CD4-positive, CD25-positive, alpha-beta regulatory T cell (primary cell): ENCODE results near the gene STRADA. TPM values are rescaled to one million over a fixed set of nuclear protein-coding genes. Genes with fewer than 3 reads are reported as not detected.

Experiments
- ATAC-seq, 2 donors: fragments of 150-1000 bp; cut with Tn5 transposase; one replicate each; pipeline ENCODE4 v1.10.0; 2021; ENCODE audit warnings: low read depth in 2 of 2, moderate number of reproducible peaks in 2 of 2, moderate library complexity in 1 of 2
- DNase-seq, 3 donors: peaks; one replicate each; pipeline versions ENCODE4 v3.0.0 to v3.0.0-alpha.2; 2012 to 2022; ENCODE audit warnings: mixed read lengths in 1 of 3
- H3K27ac ChIP-seq: one replicate; pipeline ENCODE4 v1.7.0; 2013; ENCODE audit warnings: mild to moderate bottlenecking, low read length; ENCODE audit not compliant: insufficient read depth, poor library complexity, severe bottlenecking
- H3K27me3 ChIP-seq: one replicate; pipeline ENCODE4 v1.7.0; 2013; ENCODE audit warnings: low read length; ENCODE audit not compliant: control insufficient read depth, insufficient read depth
- H3K36me3 ChIP-seq: one replicate; pipeline ENCODE4 v1.7.0; 2013; ENCODE audit warnings: mild to moderate bottlenecking, low read length, moderate library complexity; ENCODE audit not compliant: control insufficient read depth, insufficient read depth
- H3K4me1 ChIP-seq: 2 replicates; pipeline ENCODE4 v1.7.0; 2013; ENCODE audit warnings: mild to moderate bottlenecking, low read length; ENCODE audit not compliant: insufficient read depth, control insufficient read depth, poor library complexity, severe bottlenecking
- H3K4me3 ChIP-seq: one replicate; pipeline ENCODE4 v1.7.0; 2013; ENCODE audit warnings: low read depth, mild to moderate bottlenecking, low read length, moderate library complexity
- H3K9me3 ChIP-seq, 2 experiments: 1 replicate in 1 of 2; 2 replicates in 1 of 2; pipeline ENCODE4 v1.7.0; 2013; ENCODE audit warnings: low read length in 2 of 2, mild to moderate bottlenecking in 1 of 2, moderate library complexity in 1 of 2; ENCODE audit not compliant: control insufficient read depth in 2 of 2
- H3K27ac Mint-ChIP-seq, 3 donors: one replicate each; pipeline ENCODE4 v1.8.0; 2020 to 2022; ENCODE audit warnings: mild to moderate bottlenecking in 3 of 3, mixed read lengths in 3 of 3, moderate library complexity in 2 of 3
- H3K27me3 Mint-ChIP-seq: one replicate; pipeline ENCODE4 v1.8.0; 2022; ENCODE audit warnings: mild to moderate bottlenecking, mixed read lengths
- H3K36me3 Mint-ChIP-seq: one replicate; pipeline ENCODE4 v1.8.0; 2020; ENCODE audit warnings: mixed read lengths
- H3K4me1 Mint-ChIP-seq, 4 donors: one replicate each; pipeline ENCODE4 v1.8.0; 2020 to 2022; ENCODE audit warnings: mixed read lengths in 4 of 4, mild to moderate bottlenecking in 1 of 4
- H3K4me3 Mint-ChIP-seq, 4 donors: one replicate each; pipeline ENCODE4 v1.8.0; 2020 to 2022; ENCODE audit warnings: mild to moderate bottlenecking in 4 of 4, mixed read lengths in 4 of 4, moderate library complexity in 3 of 4
- H3K9me3 Mint-ChIP-seq, 7 donors: one replicate each; pipeline ENCODE4 v1.8.0; 2020 to 2022; ENCODE audit warnings: mixed read lengths in 7 of 7, mild to moderate bottlenecking in 3 of 7, moderate library complexity in 2 of 7
- polyA plus RNA-seq, 4 donors: library from polyadenylated mRNA; unstranded; fragments of 300-500 nt; fragmentation: Illumina TruSeq; gene quantifications; one replicate each; pipeline ENCODE4 v1.2.3, GENCODE V29; 2021
- total RNA-seq: library from RNA; stranded (reverse); gene quantifications from one replicate; pipeline ENCODE4 v1.2.3, GENCODE V29; 2022

Gene STRADA
- total and polyA plus RNA-seq, 5 donors from 2014 or later: 20.0 to 47.8 (median 24.1) TPM

- Histone ChIP-seq H3K27ac (no peak overlapping the region), H3K4me1 (no peaks in the 10 kb centered on the region), H3K36me3 (peaks cover 66% of the 10 kb centered on the region), H3K9me3 (no peaks in the 10 kb centered on the region), H3K4me3 (no peak overlapping the region), H3K27me3 (no peaks in the 10 kb centered on the region)
- H3K9me3 Mint-ChIP-seq: no peaks in the 10 kb centered on the region
- DNase-seq (no peak), ATAC-seq (no peak)
- no peaks in the 10 kb centered on the region for H3K27me3 Mint-ChIP-seq
- H3K27ac Mint-ChIP-seq: no peak overlapping the region
- H3K4me1 Mint-ChIP-seq: peaks cover 0 to 3% (median 1%) of the 10 kb centered on the region in 4 donors
- peak overlapping the region in 1 of 4 donors; percentile 32 for H3K4me3 Mint-ChIP-seq
- peaks cover 39% of the 10 kb centered on the region for H3K36me3 Mint-ChIP-seq
These were observed 83.8 kb downstream of the STRADA start for GRCh38 chr17:63657786-63658185.

DNA sequence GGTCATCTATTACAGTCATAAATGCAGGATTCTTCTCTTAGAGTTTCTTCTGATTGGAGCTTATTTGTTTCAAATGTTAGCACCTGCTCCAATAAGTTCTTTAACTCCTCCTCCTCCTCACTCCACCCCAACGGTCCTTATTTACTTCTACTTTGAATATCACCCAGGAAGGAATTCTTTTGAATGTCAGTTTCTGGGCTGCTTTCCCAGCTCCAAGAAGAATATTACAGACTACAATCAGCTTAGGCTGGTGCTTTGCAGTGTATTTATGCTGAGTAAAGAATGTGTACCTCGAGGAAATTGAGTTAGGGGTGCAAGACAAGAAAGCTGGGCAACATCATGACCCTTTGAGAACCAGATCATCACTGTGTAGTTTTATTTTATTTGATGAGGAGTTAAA lies 88.5 kb downstream of the STRADA start:
- Mint-ChIP-seq H3K27ac (no peak overlapping the region), H3K27me3 (no peaks in the 10 kb centered on the region), H3K36me3 (peaks cover 32% of the 10 kb centered on the region), H3K9me3 (no peaks in the 10 kb centered on the region), H3K4me3 (no peak overlapping the region), H3K4me1 (peaks cover 6 to 18% (median 13%) of the 10 kb centered on the region in 4 donors)
- Histone ChIP-seq H3K27me3 (no peaks in the 10 kb centered on the region), H3K4me3 (no peak overlapping the region), H3K36me3 (peaks cover 48% of the 10 kb centered on the region), H3K27ac (no peak overlapping the region), H3K4me1 (peaks cover 8% of the 10 kb centered on the region), H3K9me3 (no peaks in the 10 kb centered on the region)
- no peak for DNase-seq
- no peak for ATAC-seq

Other genes starting within 250 kb of the STRADA start
- gene KCNH6, start 218.4 kb downstream of the STRADA start, total RNA-seq: not detected
- not detected for gene KCNH6, start 218.4 kb downstream of the STRADA start, polyA plus RNA-seq
- gene DCAF7, start 191.3 kb downstream of the STRADA start, total RNA-seq: 41.0 TPM
- 10 to 100 TPM; 67.7 to 89.4 (median 68.6) TPM for gene DCAF7, start 191.3 kb downstream of the STRADA start, polyA plus RNA-seq
- gene TACO1, start 140.9 kb downstream of the STRADA start, total RNA-seq: 9.3 TPM
- gene TACO1, start 140.9 kb downstream of the STRADA start, polyA plus RNA-seq: 10 to 100 TPM; 19.3 to 27.3 (median 23.0) TPM
- gene MAP3K3, start 119.4 kb downstream of the STRADA start, total RNA-seq: 72.9 TPM
- 10 to 100 TPM; 24.2 to 30.4 (median 27.6) TPM for gene MAP3K3, start 119.4 kb downstream of the STRADA start, polyA plus RNA-seq
- 634 TPM for gene LIMD2, start 41.7 kb downstream of the STRADA start, total RNA-seq
- 100 to 1,000 TPM; 408 to 478 (median 445) TPM for gene LIMD2, start 41.7 kb downstream of the STRADA start, polyA plus RNA-seq
- 35.4 TPM for gene CCDC47, start 31.8 kb upstream of the STRADA start, total RNA-seq
- 10 to 100 TPM; 35.7 to 47.9 (median 41.3) TPM for gene CCDC47, start 31.8 kb upstream of the STRADA start, polyA plus RNA-seq
- 94.3 TPM for gene DDX42, start 32.4 kb upstream of the STRADA start, total RNA-seq
- gene DDX42, start 32.4 kb upstream of the STRADA start, polyA plus RNA-seq: 10 to 100 TPM in 2 of 4 donors, 1 to 10 TPM in 2; 8.2 to 14.7 (median 11.4) TPM
- gene PSMC5, start 85.6 kb upstream of the STRADA start, total RNA-seq: 84.8 TPM
- gene PSMC5, start 85.6 kb upstream of the STRADA start, polyA plus RNA-seq: 100 to 1,000 TPM; 140 to 222 (median 169) TPM
- 39.4 TPM for gene FTSJ3, start 85.9 kb upstream of the STRADA start, total RNA-seq
- 10 to 100 TPM; 19.9 to 25.0 (median 23.1) TPM for gene FTSJ3, start 85.9 kb upstream of the STRADA start, polyA plus RNA-seq
- gene SMARCD2, start 100.9 kb upstream of the STRADA start, total RNA-seq: 132 TPM
- gene SMARCD2, start 100.9 kb upstream of the STRADA start, polyA plus RNA-seq: 100 to 1,000 TPM; 104 to 149 (median 113) TPM
- 3.8 TPM for gene CSH2, start 131.9 kb upstream of the STRADA start, total RNA-seq
- not detected for gene CSH2, start 131.9 kb upstream of the STRADA start, polyA plus RNA-seq
- gene GH2, start 140.1 kb upstream of the STRADA start, total RNA-seq: not detected
- not detected for gene GH2, start 140.1 kb upstream of the STRADA start, polyA plus RNA-seq
- 11.7 TPM for gene CSH1, start 154.8 kb upstream of the STRADA start, total RNA-seq
- gene CSH1, start 154.8 kb upstream of the STRADA start, polyA plus RNA-seq: not detected
- gene CSHL1, start 169.5 kb upstream of the STRADA start, total RNA-seq: not detected
- gene CSHL1, start 169.5 kb upstream of the STRADA start, polyA plus RNA-seq: not detected
- not detected for gene GH1, start 177.0 kb upstream of the STRADA start, total RNA-seq
- under 1 TPM in 1 of 4 donors, not detected in 3; 0.50 TPM for gene GH1, start 177.0 kb upstream of the STRADA start, polyA plus RNA-seq
- gene CD79B, start 190.5 kb upstream of the STRADA start, total RNA-seq: 31.4 TPM
- 10 to 100 TPM; 59.0 to 85.1 (median 67.9) TPM for gene CD79B, start 190.5 kb upstream of the STRADA start, polyA plus RNA-seq
- not detected for gene SCN4A, start 231.1 kb upstream of the STRADA start, total RNA-seq
- not detected for gene SCN4A, start 231.1 kb upstream of the STRADA start, polyA plus RNA-seq